GM21515 (cell line): ENCODE results near the gene STAT2.

Experiments
- ATAC-seq: cut with Tn5 transposase; IDR thresholded peaks from one replicate; pipeline ENCODE4 v1.9.1; 2021; ENCODE audit not compliant: unreplicated experiment

The STAT2 gene

GRCh38 chr12:56297400-56297799 lies 62.5 kb downstream of the STAT2 start:
- ATAC-seq, result no peak

GRCh38 chr12:56296295-56296694 lies 63.6 kb downstream of the STAT2 start:
- ATAC-seq, result no peak

GRCh38 chr12:56293795-56294194 lies 66.1 kb downstream of the STAT2 start:
- ATAC-seq, result no peak
